Astrocyte of the spinal cord (primary cell): ENCODE measurements around the gene ARHGAP9.
"Not testable (repeated sequence)": the region's sequence is repeated elsewhere in the genome, so short reads cannot be mapped to it uniquely, and the experiment has no call there.

Experiments used
- DNase-seq: peaks from one replicate; pipeline ENCODE4 v3.0.0; 2011; ENCODE audit warnings: low read depth, low spot score
- H3K4me3 ChIP-seq: 2 replicates; pipeline ENCODE4 v1.5.1; 2011; ENCODE audit warnings: low read depth, mild to moderate bottlenecking, low read length, moderate library complexity
- CTCF ChIP-seq: IDR thresholded peaks from 2 replicates; pipeline ENCODE4 v1.5.1; 2012; ENCODE audit warnings: low read depth, mild to moderate bottlenecking, low read length, inconsistent platforms
- in situ Hi-C: cut with HindIII; loops from 2 replicates; pipeline ENCODE4 v1.10.0; 2017; ENCODE audit warnings: low sequenced_read_pairs

ARHGAP9 gene

GRCh38 chr12:57444744-57445143, 34.9 kb downstream of the ARHGAP9 start:
- in situ Hi-C loops: no loop called here

GRCh38 chr12:57444337-57444736, 35.3 kb downstream of the ARHGAP9 start:
- in situ Hi-C loops, H3K4me3 ChIP-seq, DNase-seq: not testable (repeated sequence)

More at GRCh38 chr12:57444744-57445143, 34.9 kb downstream of the ARHGAP9 start:
- TF ChIP-seq CTCF: no peak
- DNase-seq: no peak
- no peak overlapping the region for H3K4me3 ChIP-seq

- DNase-seq: no peak
- in situ Hi-C loops: no loop called here
- TF ChIP-seq CTCF: no peak
- no peak overlapping the region for H3K4me3 ChIP-seq
These were observed 37.7 kb downstream of the ARHGAP9 start for GRCh38 chr12:57441846-57442427.

GRCh38 chr12:57441393-57441792, 38.3 kb downstream of the ARHGAP9 start:
- DNase-seq, H3K4me3 ChIP-seq, in situ Hi-C loops: not testable (repeated sequence)

GRCh38 chr12:57439762-57440266, 39.9 kb downstream of the ARHGAP9 start:
- DNase-seq: no peak
- in situ Hi-C loops: no loop called here
- H3K4me3 ChIP-seq: no peak overlapping the region
- no peak for TF ChIP-seq CTCF

GRCh38 chr12:57438400-57438799, 41.3 kb downstream of the ARHGAP9 start:
- no peak for DNase-seq
- no peak overlapping the region for H3K4me3 ChIP-seq
- in situ Hi-C loops: no loop called here
- TF ChIP-seq CTCF: no peak

- DNase-seq: no peak
- in situ Hi-C loops: no loop called here
- no peak for TF ChIP-seq CTCF
- no peak overlapping the region for H3K4me3 ChIP-seq
These were observed 44.4 kb downstream of the ARHGAP9 start for GRCh38 chr12:57435293-57435692.
